Erythroblast (primary cell): ENCODE results near the gene SNX5.

Experiments used
- GATA1 ChIP-seq: IDR thresholded peaks from 2 replicates; pipeline ENCODE4 v1.6.1; 2011; ENCODE audit warnings: low read depth, mild to moderate bottlenecking, control low read depth, low read length, moderate library complexity
- POLR2A ChIP-seq: IDR thresholded peaks from 2 replicates; pipeline ENCODE4 v1.6.1; 2011; ENCODE audit warnings: mild to moderate bottlenecking, low read length

GRCh38 chr20:17933121-17933520 is 35.5 kb downstream of the SNX5 start:
- TF ChIP-seq POLR2A (no peak), GATA1 (no peak)
